KG1 (cell line): ENCODE measurements around the gene HIPK1.

Experiments used
- DNase-seq: peaks from one replicate; lab custom pipeline; 2025; lab: John Stamatoyannopoulos, UW

The HIPK1 gene

GRCh38 chr1:113913887-113914664, 15.0 kb upstream of the HIPK1 start:
- no peak for DNase-seq

- no peak for DNase-seq
Measured at GRCh38 chr1:113916974-113917373, 12.2 kb upstream of the HIPK1 start.

- no peak for DNase-seq
Measured at GRCh38 chr1:113917400-113918082, 11.6 kb upstream of the HIPK1 start.

GRCh38 chr1:113918243-113918642, 10.9 kb upstream of the HIPK1 start:
- DNase-seq = no peak

- no peak for DNase-seq
Measured at GRCh38 chr1:113922957-113923356, 6.2 kb upstream of the HIPK1 start.

GRCh38 chr1:113924473-113924872, 4.7 kb upstream of the HIPK1 start:
- no peak for DNase-seq

GRCh38 chr1:113928187-113928930, 765 bp upstream of the HIPK1 start:
- DNase-seq = no peak

- no peak for DNase-seq
Measured at GRCh38 chr1:113929750-113930498, 800 bp downstream of the HIPK1 start.

GRCh38 chr1:113930499-113931161, 1.5 kb downstream of the HIPK1 start:
- DNase-seq = no peak

- no peak for DNase-seq
Measured at GRCh38 chr1:113931451-113931851, 2.3 kb downstream of the HIPK1 start.

GRCh38 chr1:113934006-113934405, 4.9 kb downstream of the HIPK1 start:
- DNase-seq = no peak

GRCh38 chr1:113934511-113935055, 5.5 kb downstream of the HIPK1 start:
- no peak for DNase-seq

- no peak for DNase-seq
Measured at GRCh38 chr1:113935176-113935575, 6.1 kb downstream of the HIPK1 start.

GRCh38 chr1:113935970-113936369, 6.8 kb downstream of the HIPK1 start:
- DNase-seq = no peak

GRCh38 chr1:113937146-113937545, 8.0 kb downstream of the HIPK1 start:
- no peak for DNase-seq

GRCh38 chr1:113938192-113938591, 9.1 kb downstream of the HIPK1 start:
- DNase-seq = no peak

GRCh38 chr1:113940365-113941244, 11.5 kb downstream of the HIPK1 start:
- no peak for DNase-seq

- no peak for DNase-seq
Measured at GRCh38 chr1:113941245-113941559, 12.1 kb downstream of the HIPK1 start.

- DNase-seq = no peak
Measured at GRCh38 chr1:113942527-113942926, 13.4 kb downstream of the HIPK1 start.

- no peak for DNase-seq
Measured at GRCh38 chr1:113943028-113943811, 14.1 kb downstream of the HIPK1 start.
